Measurements from ENCODE around the gene SCFD2. TPM values are rescaled to one million over a fixed set of nuclear protein-coding genes. Genes with fewer than 3 reads are reported as not detected.

The SCFD2 gene
- total RNA-seq, 1 experiment from 2014 or later = 7.4 TPM

DNA sequence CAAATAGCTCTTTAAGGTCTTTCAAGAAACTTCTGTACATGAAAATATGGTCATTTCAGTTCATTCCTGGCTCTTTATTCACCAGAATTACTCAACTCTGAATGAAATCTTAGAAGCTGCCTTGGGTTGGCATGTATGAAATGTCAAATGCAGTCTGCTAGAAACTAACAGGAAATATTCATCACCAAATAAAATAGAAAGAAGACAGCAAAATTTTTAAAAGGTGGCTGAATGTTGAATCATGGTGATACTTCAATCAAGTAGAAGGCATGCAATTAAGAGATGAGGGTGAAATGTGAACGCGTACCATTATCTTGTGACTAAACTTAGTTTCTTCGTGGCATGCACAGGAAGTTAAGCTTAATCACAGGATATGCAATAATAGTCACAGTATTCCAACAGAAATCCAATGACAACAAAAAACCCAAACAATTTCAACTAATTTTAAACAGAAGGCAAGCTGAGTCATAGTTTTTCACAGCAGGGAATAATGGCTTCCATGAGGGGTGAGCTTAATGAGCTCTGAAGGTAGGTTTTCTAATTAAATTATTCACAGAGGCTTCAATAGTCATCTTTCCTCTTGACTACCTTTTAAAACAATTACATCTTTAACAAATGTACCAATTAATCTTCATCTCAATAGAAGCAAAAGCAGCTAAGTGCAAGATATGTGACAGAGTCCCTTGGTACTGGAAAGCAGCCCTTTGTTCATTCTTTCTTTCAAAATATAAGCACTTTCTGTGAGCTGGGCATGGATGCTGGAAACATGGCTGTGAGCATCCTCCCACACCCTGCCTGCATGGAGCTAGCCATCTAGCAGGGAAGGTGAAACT is 44.5 kb downstream of the SCFD2 start:
- ATAC-seq = 0 out of 2 replicates have a peak, but pooled peaks have one; percentile 45
- no peak overlapping the region for H3K27ac ChIP-seq (ENCODE audit: low read length)
- in situ Hi-C loops (cut with HindIII; ENCODE audit: low pct_unique_long_range_greater_than_20kb, low sequenced_read_pairs) (no loop called here), intact Hi-C loops (cut with micrococcal nuclease; ENCODE audit: unreplicated experiment) (no loop called here)
- TF ChIP-seq SIN3A (IDR thresholded peaks at IDR 0.05; ENCODE audit: borderline replicate concordance, insufficient read depth, low read depth, low read length) = no peak
- TF ChIP-seq, protein P1, sequence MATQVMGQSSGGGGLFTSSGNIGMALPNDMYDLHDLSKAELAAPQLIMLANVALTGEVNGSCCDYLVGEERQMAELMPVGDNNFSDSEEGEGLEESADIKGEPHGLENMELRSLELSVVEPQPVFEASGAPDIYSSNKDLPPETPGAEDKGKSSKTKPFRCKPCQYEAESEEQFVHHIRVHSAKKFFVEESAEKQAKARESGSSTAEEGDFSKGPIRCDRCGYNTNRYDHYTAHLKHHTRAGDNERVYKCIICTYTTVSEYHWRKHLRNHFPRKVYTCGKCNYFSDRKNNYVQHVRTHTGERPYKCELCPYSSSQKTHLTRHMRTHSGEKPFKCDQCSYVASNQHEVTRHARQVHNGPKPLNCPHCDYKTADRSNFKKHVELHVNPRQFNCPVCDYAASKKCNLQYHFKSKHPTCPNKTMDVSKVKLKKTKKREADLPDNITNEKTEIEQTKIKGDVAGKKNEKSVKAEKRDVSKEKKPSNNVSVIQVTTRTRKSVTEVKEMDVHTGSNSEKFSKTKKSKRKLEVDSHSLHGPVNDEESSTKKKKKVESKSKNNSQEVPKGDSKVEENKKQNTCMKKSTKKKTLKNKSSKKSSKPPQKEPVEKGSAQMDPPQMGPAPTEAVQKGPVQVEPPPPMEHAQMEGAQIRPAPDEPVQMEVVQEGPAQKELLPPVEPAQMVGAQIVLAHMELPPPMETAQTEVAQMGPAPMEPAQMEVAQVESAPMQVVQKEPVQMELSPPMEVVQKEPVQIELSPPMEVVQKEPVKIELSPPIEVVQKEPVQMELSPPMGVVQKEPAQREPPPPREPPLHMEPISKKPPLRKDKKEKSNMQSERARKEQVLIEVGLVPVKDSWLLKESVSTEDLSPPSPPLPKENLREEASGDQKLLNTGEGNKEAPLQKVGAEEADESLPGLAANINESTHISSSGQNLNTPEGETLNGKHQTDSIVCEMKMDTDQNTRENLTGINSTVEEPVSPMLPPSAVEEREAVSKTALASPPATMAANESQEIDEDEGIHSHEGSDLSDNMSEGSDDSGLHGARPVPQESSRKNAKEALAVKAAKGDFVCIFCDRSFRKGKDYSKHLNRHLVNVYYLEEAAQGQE (IDR thresholded peaks at IDR 0.05; ENCODE audit: insufficient read depth in 1 of 2, low read depth in 2 of 2, low read length in 1 of 2) = no peak
- TF ChIP-seq, protein P2, sequence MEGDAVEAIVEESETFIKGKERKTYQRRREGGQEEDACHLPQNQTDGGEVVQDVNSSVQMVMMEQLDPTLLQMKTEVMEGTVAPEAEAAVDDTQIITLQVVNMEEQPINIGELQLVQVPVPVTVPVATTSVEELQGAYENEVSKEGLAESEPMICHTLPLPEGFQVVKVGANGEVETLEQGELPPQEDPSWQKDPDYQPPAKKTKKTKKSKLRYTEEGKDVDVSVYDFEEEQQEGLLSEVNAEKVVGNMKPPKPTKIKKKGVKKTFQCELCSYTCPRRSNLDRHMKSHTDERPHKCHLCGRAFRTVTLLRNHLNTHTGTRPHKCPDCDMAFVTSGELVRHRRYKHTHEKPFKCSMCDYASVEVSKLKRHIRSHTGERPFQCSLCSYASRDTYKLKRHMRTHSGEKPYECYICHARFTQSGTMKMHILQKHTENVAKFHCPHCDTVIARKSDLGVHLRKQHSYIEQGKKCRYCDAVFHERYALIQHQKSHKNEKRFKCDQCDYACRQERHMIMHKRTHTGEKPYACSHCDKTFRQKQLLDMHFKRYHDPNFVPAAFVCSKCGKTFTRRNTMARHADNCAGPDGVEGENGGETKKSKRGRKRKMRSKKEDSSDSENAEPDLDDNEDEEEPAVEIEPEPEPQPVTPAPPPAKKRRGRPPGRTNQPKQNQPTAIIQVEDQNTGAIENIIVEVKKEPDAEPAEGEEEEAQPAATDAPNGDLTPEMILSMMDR (IDR thresholded peaks at IDR 0.05) = no peak
- H3K36me3 ChIP-seq (ENCODE audit: control insufficient read depth, insufficient read depth, low read length) = no peaks in the 10 kb centered on the region
- DNase-seq (ENCODE audit: low read depth, low spot score) = peak; percentile 22
- H3K4me3 ChIP-seq (ENCODE audit: low read depth in 2 of 2, low read length in 2 of 2) = no peak overlapping the region
- BruUV-seq (replicated peaks) = no TSS peak
- H3K9me3 ChIP-seq (ENCODE audit: control insufficient read depth, insufficient read depth, low read depth, low read length) = no peaks in the 10 kb centered on the region
- no peaks in the 10 kb centered on the region for H3K4me1 ChIP-seq (ENCODE audit: control insufficient read depth, insufficient read depth, low read length)
- ChIA-PET CTCF (no interaction called here), POLR2A (no interaction called here)
- H3K27me3 ChIP-seq (ENCODE audit: control insufficient read depth, insufficient read depth, low read length) = no peaks in the 10 kb centered on the region

DNA sequence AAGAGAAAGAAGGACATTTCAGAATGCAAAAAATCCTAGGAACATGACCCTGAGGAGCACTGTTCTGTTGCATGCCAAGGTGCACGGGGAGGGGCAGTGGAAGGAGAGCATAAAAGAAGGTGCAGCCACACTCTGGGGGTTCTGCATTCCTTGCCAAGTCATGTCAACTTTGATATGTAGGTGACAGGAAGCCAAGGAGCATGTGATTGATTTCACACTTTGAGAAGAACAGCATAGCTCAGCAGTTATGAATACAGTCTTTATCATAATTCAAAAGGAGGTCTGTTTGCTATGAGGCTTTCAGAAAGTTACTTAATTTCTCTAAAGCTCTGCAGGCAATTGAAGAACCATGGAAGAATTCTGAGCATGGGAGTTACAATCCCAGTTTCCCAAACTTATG is 50.6 kb downstream of the SCFD2 start:
- Histone ChIP-seq H3K9me3 (ENCODE audit: control insufficient read depth, insufficient read depth, low read depth, low read length) (no peaks in the 10 kb centered on the region), H3K4me3 (ENCODE audit: low read depth in 2 of 2, low read length in 2 of 2) (no peak overlapping the region), H3K36me3 (ENCODE audit: control insufficient read depth, insufficient read depth, low read length) (no peaks in the 10 kb centered on the region), H3K27me3 (ENCODE audit: control insufficient read depth, insufficient read depth, low read length) (no peaks in the 10 kb centered on the region), H3K27ac (ENCODE audit: low read length) (no peak overlapping the region), H3K4me1 (ENCODE audit: control insufficient read depth, insufficient read depth, low read length) (no peaks in the 10 kb centered on the region)
- CTCF ChIA-PET = no interaction called here
- ATAC-seq = no peak
- no peak for DNase-seq (ENCODE audit: low read depth, low spot score)
- no TSS peak for BruUV-seq (replicated peaks)
- POLR2A ChIA-PET = interaction anchor here (0.7 kb wide), 1 partner anchor 13 kb away, joined by 9 read pairs; no protein-coding TSS in a partner anchor
- in situ Hi-C loops (cut with HindIII; ENCODE audit: low pct_unique_long_range_greater_than_20kb, low sequenced_read_pairs) = no loop called here
- intact Hi-C loops (cut with micrococcal nuclease; ENCODE audit: unreplicated experiment) = no loop called here
- no peak for TF ChIP-seq SIN3A (IDR thresholded peaks at IDR 0.05; ENCODE audit: borderline replicate concordance, insufficient read depth, low read depth, low read length)
- no peak for TF ChIP-seq TCF7L2 (IDR thresholded peaks at IDR 0.05; ENCODE audit: low read depth, low read length)
- TF ChIP-seq, protein P1 (IDR thresholded peaks at IDR 0.05; ENCODE audit: insufficient read depth in 1 of 2, low read depth in 2 of 2, low read length in 1 of 2) = no peak
- TF ChIP-seq, protein P2 (IDR thresholded peaks at IDR 0.05) = no peak
- no peak for TF ChIP-seq POLR2AphosphoS5 (IDR thresholded peaks at IDR 0.05; ENCODE audit: low read depth, low read length)
